ENCODE data around the gene VIPR2.
"Not testable (repeated sequence)": the region's sequence is repeated elsewhere in the genome, so short reads cannot be mapped to it uniquely, and the experiment has no call there.

DNA sequence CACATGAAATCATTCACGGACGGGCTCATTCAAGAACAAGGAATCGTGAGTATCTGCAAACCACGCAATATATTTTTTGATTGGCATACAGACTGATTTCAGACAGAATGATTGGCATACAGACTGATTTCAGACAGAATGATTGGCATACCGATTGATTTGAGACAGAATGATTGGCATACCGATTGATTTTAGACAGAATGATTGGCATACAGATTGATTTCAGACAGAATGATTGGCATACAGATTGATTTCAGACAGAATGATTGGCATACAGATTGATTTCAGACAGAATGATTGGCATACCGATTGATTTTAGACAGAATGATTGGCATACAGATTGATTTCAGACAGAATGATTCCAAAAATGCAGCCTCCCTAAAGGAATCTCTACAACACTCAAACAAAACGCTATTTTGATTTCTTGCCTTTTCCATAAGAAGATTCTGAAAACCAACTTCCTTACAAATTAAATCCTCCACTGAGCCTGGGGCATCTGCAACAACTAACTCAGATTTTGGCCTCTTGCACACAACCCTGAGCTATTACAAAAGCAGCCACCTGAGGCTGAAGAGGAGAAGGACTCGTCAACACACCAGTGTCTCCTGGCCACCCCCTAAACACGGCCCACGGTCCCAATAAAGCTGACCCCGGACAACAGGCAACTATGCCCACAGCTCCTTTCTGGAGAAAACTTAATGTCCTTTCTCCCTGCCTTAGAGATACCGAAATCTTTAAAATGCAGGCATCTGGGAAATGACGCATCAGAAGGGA lies 11.8 kb downstream of the VIPR2 start:
- not testable (repeated sequence) for TF ChIP-seq ZNF8 (CRISPR knock-in tag; IDR thresholded peaks at IDR 0.05); ARNTL (CRISPR knock-in tag; IDR thresholded peaks at IDR 0.05; ENCODE audit: borderline replicate concordance, low read depth); GLIS3 (CRISPR knock-in tag; IDR thresholded peaks at IDR 0.05); PPARA (CRISPR knock-in tag; IDR thresholded peaks at IDR 0.05; ENCODE audit: borderline replicate concordance); RARB (CRISPR knock-in tag; IDR thresholded peaks at IDR 0.05); ESRRG (CRISPR knock-in tag; IDR thresholded peaks at IDR 0.05); ZC3H10 (CRISPR knock-in tag; IDR thresholded peaks at IDR 0.05); TCF4 (CRISPR knock-in tag; IDR thresholded peaks at IDR 0.05; ENCODE audit: borderline replicate concordance)
- TF ChIP-seq, protein P1, sequence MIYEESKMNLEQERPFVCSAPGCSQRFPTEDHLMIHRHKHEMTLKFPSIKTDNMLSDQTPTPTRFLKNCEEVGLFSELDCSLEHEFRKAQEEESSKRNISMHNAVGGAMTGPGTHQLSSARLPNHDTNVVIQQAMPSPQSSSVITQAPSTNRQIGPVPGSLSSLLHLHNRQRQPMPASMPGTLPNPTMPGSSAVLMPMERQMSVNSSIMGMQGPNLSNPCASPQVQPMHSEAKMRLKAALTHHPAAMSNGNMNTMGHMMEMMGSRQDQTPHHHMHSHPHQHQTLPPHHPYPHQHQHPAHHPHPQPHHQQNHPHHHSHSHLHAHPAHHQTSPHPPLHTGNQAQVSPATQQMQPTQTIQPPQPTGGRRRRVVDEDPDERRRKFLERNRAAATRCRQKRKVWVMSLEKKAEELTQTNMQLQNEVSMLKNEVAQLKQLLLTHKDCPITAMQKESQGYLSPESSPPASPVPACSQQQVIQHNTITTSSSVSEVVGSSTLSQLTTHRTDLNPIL (CRISPR knock-in tag; IDR thresholded peaks at IDR 0.05; ENCODE audit: low read depth), result not testable (repeated sequence)
- TF ChIP-seq, protein P2, sequence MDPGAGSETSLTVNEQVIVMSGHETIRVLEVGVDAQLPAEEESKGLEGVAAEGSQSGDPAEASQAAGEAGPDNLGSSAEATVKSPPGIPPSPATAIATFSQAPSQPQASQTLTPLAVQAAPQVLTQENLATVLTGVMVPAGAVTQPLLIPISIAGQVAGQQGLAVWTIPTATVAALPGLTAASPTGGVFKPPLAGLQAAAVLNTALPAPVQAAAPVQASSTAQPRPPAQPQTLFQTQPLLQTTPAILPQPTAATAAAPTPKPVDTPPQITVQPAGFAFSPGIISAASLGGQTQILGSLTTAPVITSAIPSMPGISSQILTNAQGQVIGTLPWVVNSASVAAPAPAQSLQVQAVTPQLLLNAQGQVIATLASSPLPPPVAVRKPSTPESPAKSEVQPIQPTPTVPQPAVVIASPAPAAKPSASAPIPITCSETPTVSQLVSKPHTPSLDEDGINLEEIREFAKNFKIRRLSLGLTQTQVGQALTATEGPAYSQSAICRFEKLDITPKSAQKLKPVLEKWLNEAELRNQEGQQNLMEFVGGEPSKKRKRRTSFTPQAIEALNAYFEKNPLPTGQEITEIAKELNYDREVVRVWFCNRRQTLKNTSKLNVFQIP (CRISPR knock-in tag; IDR thresholded peaks at IDR 0.05; ENCODE audit: borderline replicate concordance, low read depth), result not testable (repeated sequence)
- TF ChIP-seq, protein P3, sequence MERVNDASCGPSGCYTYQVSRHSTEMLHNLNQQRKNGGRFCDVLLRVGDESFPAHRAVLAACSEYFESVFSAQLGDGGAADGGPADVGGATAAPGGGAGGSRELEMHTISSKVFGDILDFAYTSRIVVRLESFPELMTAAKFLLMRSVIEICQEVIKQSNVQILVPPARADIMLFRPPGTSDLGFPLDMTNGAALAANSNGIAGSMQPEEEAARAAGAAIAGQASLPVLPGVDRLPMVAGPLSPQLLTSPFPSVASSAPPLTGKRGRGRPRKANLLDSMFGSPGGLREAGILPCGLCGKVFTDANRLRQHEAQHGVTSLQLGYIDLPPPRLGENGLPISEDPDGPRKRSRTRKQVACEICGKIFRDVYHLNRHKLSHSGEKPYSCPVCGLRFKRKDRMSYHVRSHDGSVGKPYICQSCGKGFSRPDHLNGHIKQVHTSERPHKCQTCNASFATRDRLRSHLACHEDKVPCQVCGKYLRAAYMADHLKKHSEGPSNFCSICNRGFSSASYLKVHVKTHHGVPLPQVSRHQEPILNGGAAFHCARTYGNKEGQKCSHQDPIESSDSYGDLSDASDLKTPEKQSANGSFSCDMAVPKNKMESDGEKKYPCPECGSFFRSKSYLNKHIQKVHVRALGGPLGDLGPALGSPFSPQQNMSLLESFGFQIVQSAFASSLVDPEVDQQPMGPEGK (CRISPR knock-in tag; IDR thresholded peaks at IDR 0.05; ENCODE audit: borderline replicate concordance), result not testable (repeated sequence)
